ENCODE data around the gene TSTD2.

GRCh38 chr9:97567182-97567893 is 65.8 kb downstream of the TSTD2 start:
- no peak for TF ChIP-seq CTCF (IDR thresholded peaks at IDR 0.05)
- TF ChIP-seq POLR2AphosphoS5 (IDR thresholded peaks at IDR 0.05), result no peak
